ENCODE data around the gene CITED4.

- TF ChIP-seq ZNF384 (IDR thresholded peaks at IDR 0.05) (no peak), SP1 (IDR thresholded peaks at IDR 0.05) (no peak), BHLHE40 (IDR thresholded peaks at IDR 0.05; ENCODE audit: borderline replicate concordance) (no peak), FOXM1 (IDR thresholded peaks at IDR 0.05; ENCODE audit: borderline replicate concordance) (no peak), NFRKB (IDR thresholded peaks at IDR 0.05) (no peak), FOXK2 (IDR thresholded peaks at IDR 0.05) (no peak), L3MBTL2 (conservative IDR thresholded peaks at IDR 0.05) (no peak), ELF4 (IDR thresholded peaks at IDR 0.05) (no peak)
Observed at GRCh38 chr1:40887652-40888051, 25.5 kb upstream of the CITED4 start.

All from HEK293T (cell line).